A673 (cell line): ENCODE measurements around the gene GNG7.

Experiments
- EZH2 ChIP-seq: fragments of 200-600 bp; sonication (generic); IDR thresholded peaks from 2 replicates; pipeline ENCODE4 v1.6.1; 2017; ENCODE audit warnings: borderline replicate concordance, low read depth, mild to moderate bottlenecking, mixed read lengths, antibody characterized with exemption, low read length; ENCODE audit not compliant: poor library complexity, severe bottlenecking
- TF ChIP-seq, protein P1 (sequence below): fragments of 300-800, 200-600 bp; sonication (generic); conservative IDR thresholded peaks from 2 replicates; pipeline ENCODE4 v1.5.1; 2017; ENCODE audit warnings: low read depth, mild to moderate bottlenecking, antibody characterized with exemption, low read length, moderate library complexity, mixed read lengths

DNA sequence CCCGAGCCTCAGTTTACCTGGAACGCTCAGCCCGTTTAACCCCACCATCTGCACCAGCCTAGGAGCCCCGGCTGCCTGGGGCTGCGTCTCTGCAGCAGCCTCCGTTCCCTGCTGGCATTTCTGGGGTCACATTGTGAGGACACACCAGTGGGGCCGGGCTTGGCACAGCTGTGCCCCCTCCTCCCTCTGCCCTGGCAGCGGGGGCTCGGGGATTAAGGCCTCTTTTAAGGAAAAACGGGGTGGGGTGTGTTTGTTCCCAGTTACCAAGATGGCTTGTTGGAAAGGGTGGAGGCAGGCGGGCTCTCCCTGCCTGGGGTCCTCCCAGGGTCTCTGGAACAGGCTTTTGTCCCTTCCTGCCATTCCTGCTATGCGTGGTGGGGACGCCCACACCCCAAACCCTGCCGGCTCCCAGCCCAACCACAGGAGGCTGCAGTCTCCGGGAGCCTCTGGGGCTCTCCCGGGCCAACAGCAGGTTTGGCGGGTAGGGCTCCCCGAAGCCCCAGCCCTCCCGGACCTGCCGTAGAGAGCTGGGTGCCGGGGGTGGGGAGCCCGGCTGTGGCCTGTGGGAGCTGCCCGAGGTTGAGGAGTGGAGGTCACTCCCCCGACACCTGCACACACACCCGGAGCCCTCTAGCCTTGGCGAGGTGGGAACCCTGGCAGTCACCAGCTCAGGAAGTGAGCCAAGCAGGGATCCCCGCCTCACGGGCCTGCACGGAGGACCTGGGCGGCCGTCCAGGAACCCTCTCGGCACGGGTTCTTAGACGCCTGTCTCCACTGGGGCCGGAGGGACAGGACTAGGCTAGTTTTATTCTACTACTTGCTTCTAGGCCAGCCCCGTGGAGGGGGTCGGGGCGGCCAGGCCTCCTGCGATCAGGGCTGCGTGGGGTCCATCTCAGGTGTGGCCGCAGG is 189.7 kb downstream of the GNG7 start:
- TF ChIP-seq, protein P1, sequence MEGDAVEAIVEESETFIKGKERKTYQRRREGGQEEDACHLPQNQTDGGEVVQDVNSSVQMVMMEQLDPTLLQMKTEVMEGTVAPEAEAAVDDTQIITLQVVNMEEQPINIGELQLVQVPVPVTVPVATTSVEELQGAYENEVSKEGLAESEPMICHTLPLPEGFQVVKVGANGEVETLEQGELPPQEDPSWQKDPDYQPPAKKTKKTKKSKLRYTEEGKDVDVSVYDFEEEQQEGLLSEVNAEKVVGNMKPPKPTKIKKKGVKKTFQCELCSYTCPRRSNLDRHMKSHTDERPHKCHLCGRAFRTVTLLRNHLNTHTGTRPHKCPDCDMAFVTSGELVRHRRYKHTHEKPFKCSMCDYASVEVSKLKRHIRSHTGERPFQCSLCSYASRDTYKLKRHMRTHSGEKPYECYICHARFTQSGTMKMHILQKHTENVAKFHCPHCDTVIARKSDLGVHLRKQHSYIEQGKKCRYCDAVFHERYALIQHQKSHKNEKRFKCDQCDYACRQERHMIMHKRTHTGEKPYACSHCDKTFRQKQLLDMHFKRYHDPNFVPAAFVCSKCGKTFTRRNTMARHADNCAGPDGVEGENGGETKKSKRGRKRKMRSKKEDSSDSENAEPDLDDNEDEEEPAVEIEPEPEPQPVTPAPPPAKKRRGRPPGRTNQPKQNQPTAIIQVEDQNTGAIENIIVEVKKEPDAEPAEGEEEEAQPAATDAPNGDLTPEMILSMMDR: no peak
- TF ChIP-seq EZH2: no peak
